GM19452 (cell line): ENCODE measurements around the gene FTH1.

Experiments
- ATAC-seq: cut with Tn5 transposase; IDR thresholded peaks from one replicate; pipeline ENCODE4 v1.9.1; 2021; ENCODE audit not compliant: unreplicated experiment

FTH1 gene

DNA sequence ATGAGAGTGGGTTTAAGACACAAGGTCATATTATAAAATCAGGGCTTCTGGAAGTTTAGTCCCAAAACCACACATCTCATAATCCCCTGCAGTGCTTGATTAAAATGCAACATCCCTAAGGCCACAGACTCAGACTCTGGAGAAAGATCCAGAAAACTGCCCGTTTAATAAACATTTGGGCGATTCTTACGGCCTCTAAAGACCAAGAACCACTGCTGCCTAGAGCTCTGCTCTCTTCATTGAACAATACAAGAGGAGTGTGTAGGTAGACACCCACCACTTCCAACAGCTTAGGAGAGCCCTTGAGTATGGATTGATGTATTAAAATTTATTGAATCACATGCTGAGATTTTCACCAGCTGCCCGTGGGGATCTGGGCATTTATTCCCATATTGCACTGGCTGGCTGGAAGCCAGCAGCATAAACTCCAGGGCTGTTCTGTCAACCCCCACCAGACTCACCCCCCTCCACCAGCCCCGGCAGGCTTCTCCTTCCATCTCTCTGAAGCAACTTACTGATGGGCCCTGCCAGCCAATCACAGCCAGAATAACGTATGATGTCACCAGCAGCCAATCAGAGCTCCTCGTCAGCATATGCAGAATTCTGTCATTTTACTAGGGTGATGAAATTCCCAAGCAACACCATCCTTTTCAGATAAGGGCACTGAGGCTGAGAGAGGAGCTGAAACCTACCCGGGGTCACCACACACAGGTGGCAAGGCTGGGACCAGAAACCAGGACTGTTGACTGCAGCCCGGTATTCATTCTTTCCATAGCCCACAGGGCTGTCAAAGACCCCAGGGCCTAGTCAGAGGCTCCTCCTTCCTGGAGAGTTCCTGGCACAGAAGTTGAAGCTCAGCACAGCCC is 18.0 kb downstream of the FTH1 start:
- ATAC-seq: no peak

DNA sequence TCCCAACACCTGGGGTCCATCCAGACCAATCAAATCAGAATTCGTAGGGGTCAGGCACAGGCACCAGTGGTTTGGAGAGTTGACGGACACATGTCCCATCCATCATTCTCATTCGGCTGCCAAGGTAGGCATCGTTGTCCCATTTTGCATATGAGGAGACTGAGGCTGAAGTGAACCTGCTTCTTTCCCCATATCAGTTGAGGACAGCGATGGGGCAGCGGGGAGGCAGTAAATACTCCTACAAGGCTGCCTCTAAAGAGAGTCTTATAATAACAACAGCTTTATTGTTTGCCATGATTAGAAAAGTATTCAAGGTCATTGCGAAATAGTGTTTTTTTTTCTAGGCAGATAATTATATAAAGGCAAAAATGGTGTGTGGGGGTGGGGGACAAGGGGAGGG is 18.9 kb downstream of the FTH1 start:
- no peak for ATAC-seq

DNA sequence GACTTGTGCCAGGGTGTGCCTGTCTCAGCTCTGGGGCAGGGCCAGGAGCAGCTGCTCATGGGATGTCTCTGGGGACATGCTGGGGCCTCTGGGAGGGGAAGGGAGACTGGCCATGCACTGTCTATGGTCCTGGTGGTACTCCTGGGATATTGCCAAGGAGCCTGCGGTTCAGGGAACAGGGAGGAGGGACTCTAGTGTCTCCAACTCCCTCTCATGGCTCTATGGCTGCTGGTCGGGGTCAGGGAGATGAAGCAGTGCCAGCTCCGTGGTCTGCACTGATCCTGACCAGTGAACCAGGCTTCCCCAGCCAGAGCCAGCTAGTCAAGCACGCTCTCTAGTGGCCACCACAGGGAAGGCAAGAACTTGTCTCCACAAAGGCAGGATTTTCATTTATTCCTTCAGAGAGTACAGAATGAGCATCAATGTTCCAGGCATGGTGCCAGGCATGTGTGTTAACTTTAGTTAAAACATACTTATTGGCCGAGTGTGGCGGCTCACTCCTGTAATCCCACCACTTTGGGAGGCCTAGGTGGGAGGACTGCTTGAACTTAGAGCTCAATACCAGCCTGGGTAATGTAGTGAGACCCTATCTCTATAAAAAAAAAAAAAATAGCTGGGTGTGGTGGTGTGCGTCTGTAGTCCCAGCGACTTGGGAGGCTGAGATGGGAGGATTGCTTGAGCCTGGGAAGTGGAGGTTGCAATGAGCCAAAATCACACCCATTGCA is 19.8 kb downstream of the FTH1 start:
- ATAC-seq: no peak

DNA sequence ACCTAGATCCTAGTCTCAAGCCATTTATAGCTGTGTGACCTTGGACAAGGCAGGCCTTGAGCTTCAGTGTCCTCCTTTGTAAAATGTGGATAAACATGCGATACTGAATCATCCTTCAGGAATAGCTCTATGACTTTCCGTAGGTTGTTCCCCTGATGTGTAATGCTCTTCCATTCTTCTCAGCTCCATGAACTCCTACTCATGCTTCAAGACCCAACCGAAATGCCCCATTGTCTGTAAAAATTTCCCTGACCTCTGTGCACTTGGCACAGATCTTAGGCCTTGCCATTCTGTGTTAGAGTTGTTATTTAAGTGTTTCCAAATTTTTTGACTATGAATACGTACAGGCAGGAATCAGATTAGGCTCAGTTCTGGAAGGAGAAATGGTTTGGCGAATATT is 20.5 kb downstream of the FTH1 start:
- no peak for ATAC-seq

DNA sequence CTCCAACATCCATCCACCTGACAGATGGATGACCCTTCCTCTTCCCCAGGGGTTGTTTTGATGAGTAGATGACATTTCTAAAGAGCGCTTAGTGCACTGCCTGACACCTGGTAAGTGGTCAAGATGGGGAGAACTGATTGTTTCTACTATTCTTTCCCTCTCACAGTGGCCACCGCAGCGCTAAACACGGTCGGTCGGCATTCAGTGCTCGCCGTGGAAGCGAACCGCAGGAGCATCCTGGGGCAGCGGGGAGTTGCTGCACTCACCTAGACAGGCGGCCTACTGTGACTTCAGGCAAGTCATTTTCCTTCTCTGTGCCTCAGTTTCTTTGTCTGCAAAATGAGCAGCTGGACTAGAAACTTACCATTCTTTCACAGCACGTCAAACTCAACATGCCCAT is 22.2 kb downstream of the FTH1 start:
- no peak for ATAC-seq

DNA sequence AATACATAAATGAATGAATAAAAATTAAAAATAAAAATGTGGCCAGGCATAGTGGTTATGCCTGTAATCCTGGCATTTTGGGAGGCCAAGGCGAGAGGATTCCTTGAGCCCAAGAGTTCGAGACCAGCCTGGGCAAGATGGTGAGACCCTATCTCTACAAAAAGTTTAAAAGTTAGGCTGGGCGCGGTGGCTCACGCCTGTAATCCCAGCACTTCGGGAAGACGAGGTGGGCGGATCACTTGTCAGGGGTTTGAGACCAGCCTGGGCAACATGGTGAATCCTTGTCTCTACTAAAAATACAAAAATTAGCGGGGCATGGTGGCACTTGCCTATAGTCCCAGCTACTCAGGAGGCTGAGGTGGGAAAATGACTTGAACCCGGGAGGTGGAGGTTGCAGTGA is 27.0 kb downstream of the FTH1 start:
- no peak for ATAC-seq

DNA sequence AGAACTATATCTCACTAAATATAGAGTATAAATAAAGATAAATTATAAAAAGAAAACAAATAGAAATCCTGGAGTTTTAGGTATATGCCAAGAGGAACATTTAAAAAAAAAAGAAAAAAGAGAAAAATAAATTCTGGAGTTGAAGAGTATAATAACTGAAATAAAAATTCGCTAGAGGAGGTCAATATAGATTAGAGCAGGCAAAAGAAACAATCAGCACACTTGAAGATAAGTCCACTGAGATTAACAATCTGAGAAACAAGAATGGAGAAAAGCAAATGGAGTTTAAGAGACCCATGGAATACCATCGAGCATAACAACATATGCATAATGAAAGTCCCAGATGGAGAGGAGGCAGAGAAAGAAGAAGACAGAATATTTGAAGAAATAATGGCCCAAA is 31.6 kb downstream of the FTH1 start:
- no peak for ATAC-seq

DNA sequence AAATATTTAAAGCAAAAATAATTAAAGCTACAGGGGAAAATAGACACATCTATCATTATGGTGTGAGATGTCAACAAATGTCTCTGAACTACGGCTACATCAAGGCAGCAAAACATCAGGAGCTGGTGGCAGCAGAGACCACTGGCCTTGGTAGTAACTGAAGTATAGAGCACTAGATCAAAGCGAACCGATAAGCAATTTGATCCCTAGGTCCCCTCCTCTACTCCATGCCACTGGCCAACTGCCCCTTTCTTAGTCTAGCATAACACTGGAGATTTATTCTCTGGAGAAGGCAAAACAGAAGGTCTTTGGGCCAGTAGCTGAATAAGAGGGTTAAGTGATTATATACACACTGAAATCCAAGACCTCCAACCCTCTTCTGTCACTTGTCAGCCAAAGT is 36.5 kb downstream of the FTH1 start:
- no peak for ATAC-seq

DNA sequence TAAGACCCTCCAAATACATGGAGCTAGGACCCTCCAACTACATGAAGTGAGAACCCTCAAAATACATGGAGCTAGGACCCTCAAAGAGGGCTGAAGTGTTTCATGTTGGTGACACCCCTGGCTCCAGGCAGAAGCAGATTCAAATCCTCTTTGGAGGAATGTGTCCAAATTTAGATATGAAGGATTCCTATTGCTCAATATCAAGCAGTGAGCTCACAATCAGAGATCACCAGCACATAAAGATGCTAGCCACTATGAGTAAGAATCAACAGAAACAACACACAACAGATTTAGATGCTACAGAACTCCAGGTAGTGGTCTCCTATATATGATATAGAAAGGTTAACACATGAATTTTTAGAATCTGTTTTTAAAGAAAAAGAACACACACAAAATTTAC is 38.8 kb downstream of the FTH1 start:
- no peak for ATAC-seq

DNA sequence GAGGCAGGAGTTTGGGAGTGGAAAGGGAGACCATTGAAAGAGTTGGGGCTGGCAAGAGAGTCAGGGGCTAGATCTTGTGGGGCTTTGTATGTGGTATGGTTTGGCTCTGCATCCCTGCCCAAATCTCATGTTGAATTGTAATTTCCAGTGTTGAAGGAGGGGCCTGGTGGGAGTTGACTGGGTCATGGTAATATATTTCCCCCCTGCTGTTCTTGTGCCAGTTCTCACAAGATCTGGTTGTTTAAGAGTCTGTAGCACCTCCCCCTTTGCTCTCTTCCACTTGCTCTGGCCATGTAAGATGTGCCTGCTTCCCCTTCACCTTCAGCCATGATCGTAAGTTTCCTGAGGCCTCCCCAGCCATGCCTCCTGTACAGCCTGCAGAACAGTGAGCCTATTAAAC is 39.9 kb downstream of the FTH1 start:
- ATAC-seq: no peak

DNA sequence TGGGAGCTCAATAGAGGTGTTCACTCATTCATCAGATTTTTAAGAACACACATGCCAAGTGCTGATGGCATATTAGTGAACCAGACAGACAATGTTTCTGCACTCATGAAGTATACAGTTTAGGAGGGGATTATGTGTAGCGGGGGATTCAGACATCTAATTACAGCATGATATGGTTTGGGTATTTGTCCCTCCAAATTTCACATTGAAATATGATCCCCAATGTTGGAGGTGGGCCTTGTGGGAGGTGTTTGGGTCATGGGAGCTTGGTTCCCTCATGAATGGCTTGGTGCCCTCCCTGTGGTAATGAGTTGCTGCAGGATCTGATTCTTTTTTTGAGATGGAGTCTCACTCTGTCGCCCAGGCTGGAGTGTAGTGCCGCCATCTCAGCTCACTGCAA is 41.2 kb downstream of the FTH1 start:
- no peak for ATAC-seq

DNA sequence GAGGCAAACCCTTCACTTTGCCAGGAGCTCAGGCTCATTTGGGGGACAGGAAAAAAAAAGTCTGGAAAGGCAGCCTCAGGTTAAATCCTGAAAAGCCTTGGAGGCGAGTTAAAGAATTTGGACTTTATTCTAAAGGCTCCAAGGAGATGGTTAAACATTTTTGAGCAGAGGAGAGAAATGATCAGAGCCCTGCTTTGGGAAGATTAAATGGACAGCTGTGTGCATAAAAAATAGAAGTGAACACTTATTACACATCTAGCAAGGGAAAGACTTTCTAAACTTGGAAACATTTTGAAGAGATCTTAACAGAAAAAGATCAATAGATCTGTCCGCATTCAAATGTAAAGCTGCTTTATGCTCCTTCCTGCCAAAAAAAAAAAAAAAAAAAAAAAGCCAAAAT is 41.7 kb downstream of the FTH1 start:
- ATAC-seq: no peak

DNA sequence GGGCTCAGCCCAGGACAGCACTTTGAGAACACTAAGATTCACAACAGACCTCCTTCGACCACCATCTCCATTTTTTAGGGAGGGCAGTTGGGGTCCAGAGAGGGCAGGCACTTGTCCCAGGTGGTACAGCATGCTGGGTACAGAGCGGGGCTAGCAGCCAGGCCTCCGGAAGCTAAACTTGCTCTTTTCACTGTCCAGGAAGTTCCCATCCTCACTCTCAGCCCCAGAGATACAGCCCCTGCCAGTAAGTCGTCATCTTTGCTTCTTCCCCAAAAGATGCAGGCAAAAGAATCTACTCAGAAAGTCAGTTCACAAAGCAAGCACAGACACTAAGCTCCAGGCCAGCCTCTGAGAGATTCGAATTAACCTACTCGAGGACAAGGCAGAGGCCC is 43.4 kb downstream of the FTH1 start:
- ATAC-seq: no peak

DNA sequence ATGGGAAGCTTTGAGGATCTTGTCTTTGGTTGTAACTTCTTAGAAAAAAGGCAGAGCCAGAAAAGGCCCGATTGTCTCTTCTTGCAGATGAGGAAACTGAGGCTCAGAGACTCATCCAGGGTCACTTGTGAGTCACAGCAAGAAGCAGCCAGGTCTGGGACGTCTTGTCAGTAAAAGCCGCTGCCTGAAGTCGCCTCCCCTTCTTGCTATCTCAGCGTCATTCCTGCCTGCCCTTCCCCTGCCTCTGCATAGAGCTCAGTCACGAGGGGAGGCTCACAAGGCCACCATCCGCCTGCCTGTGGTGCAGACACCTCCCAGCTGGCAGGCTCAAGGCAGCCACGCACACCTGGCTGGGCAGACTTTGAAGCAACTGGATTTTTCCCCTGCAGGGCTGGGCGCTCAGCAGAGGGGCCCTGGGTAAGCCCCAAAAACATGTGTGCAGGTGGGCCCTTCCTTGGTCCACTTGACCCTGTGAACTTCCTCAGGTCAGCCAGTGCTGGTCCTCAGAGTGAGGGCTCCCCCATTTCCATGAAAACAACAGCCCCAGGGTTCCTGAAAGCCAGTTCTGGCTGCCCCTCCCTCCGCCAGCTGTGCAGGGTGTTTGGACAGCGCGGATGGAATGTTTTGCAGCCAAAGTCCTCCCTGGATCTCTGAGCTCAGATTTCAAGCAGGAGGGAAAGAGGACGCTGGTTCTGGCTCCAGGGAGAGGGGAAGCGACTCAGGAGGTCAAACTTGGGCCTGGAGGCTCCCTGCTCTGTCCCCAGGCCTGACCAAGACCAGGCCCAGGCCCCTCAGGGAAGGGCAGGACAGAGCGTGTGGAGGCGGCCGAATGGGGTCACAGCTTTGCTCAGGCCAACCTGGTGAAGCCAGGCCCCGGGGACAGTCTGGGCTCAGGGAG is 44.0 kb downstream of the FTH1 start:
- ATAC-seq: no peak

DNA sequence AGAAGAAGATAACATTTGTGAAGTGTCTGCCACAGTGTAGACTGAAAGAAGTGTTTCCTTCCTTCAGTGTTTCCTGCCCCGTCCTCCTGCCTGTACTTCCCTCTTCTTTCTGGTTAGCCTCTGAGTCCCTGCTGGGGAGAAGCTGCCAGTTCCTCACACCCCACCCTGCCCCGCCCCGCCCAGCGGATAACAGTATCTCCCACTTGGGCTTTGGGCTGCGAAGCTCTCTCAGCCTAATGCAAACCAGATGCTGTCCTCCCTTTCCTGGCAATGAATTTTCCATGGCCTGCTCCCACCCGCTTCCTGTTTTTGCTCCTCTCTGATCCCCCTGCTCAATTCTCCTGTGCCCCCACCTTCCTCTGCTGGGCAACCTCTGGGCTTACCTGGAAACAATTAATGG is 44.9 kb downstream of the FTH1 start:
- ATAC-seq: no peak

DNA sequence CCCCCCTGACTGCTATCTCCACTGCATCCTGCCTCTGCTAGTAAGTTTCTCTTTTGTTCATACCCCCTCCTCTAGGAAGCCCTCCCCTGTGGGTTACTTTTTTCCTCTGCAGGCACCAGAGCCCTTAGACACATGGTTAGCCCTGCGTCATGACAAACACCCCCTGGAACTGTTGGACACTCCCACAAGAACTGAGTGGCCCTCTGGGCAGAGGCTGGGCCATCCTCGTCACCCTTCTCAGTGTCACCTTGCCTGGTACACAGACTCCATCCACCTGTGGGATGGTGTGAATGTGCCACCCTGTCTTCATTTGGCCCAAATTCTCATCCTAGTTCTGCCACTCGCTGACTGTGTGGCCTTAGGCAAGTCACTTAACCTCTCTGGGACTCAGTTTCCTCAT is 46.0 kb downstream of the FTH1 start:
- ATAC-seq: no peak

DNA sequence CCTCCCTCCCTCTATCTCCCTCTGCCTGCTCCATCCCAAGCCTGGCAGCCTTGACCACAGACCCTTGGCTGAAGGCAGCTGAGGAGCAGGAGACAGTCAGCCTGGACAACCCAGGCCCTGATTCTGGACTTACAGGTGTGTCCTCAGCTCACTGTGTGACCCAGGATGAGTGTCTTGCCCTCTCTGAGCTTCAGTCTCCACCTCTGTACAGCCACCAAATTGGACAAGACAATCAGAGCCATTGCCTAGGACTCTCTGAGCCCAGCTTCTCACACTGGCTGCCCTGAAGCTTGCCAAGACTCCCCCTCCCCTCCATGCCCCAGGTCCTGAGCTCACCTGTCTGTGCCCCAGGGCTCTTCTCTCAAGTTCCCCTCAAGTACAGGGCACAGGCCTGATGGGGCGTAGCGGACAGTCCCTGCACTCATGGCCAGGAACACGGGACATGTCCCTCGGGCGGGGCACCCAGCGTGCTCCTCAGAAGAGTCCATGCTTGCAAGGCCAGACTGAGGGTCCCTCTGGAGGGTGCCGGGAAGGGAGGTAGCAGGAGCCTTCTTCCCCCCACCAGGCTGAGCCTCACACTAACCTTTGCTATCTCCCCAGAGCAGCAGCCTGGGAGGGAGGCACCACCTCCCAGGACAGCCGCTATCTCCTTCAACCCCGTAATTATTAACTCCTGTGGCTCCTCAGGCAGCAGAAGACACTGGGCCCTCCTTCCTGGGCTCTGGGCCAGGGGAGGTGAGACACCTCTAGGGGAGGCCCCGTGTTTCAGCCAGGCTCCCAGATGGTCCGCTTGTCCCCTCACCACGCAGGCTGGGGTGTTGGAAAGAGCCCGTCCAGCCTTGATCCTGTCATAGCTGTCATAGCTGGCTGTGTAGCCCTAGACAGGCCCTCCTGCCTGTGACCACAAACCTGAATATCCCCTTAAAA is 47.5 kb downstream of the FTH1 start:
- ATAC-seq: no peak

DNA sequence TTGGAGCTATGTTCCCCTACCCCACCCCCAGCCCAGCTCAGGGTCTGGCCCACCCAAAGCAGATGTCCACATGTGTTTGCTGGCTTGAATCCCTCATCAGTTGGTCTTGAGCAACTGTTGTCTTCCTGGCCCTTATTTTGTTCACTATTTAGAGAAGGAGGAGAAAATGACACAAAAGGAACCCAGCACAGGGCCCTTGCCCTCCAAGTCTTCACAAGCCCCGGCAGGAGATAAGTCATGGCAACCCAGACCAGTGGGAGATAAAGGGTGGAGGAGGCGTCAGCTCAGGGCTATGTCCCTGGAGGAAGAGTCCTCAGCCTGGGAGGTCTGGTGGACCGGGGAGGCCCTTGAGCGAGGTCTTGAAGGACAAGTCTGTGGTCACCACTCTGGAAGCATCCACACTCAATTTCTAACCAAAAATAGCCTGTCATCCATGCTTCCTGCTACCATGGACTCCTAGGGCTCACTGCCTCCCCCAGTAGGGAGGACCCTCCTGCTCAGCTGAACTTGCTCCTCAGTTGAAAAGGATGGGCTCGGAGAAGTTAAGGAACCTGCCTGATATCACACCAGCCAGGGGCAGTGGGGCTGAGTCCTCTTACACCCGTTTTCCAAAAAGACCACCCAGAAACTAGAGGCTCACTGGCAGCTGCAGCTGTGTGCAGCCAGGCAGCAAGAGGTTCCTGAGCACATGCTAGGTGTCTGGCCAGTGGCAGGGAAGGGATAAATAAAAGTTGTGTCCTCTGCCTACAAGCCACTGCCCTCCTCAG is 48.3 kb downstream of the FTH1 start:
- no peak for ATAC-seq

DNA sequence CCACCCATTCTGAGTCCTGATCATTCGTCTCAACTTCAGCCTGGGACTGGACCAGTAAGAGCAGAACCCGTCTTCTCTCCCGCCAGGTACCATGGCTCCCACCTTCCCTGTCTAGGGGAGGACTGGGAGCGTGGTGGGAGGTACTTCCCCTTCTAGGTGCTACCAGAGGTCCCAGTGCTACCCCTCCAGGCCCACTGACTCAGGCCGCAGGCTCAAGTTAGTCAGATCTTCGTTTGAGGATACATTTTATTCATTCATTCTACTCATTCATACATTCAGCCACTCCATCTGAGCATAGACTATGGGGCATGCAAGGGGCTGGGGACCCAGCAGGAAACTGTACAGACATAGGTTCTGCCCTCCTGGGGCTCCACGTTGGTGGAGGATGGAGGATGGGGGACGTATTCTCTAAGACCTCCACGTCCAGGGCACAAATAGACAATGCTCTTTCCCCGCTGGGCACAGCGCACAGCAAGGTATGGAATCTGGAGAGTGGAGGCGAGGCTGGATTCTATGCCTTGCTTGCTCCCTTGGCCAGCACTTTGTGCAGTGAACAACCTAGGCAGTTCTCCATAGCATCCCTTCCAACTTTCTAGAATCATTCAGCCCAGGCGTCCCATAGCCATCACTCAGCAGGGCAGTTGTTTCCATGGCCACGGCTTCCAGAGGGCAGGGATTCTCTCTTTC is 49.0 kb downstream of the FTH1 start:
- ATAC-seq: no peak
